NCI-H2029 (cell line): ENCODE measurements around the gene LORICRIN.

Experiments used
- DNase-seq: peaks from one replicate; lab custom pipeline; 2025; lab: John Stamatoyannopoulos, UW

LORICRIN gene

GRCh38 chr1:153250166-153250565 is 9.3 kb upstream of the LORICRIN start:
- DNase-seq = no peak

DNA sequence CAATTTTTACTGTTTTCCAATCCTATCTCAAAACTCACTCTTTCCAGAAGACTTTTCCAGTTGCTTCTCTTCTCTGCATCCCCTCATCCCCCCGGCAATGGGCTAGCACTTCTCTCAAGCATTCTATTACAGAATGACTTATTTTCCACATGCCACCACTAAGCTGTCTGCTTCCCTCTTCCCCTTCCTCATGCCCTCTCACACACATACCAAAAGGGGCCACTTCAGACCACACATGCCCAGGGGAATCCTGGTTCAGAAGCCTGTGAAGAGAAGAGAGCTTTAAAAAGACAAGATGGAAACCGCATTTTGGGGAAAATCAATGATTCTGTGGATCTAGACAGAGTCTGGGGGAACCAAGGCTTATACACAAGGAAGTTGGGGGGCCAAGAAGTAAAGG is 8.4 kb upstream of the LORICRIN start:
- no peak for DNase-seq

DNA sequence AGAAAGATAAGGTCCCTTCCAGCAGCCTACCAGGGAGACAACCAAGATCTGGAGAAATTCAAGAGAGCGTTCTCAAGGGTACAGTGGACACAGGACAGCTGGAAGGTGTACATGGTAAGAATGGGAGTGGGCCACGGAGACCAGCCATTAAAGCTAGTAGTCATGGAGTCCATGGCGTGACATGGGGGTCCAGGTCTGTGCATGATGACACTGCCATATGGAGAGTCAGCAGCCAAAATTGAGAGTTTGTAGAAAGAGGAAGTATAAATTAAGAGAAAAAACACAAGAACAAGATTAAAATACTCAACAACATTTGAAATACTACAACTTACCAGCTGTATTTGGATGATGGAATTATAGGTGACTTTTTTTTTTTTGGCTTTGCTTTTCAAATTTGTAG is 7.9 kb upstream of the LORICRIN start:
- no peak for DNase-seq

GRCh38 chr1:153251988-153252387 is 7.5 kb upstream of the LORICRIN start:
- DNase-seq = no peak

- no peak for DNase-seq
Observed at GRCh38 chr1:153253076-153253475, 6.4 kb upstream of the LORICRIN start.

DNA sequence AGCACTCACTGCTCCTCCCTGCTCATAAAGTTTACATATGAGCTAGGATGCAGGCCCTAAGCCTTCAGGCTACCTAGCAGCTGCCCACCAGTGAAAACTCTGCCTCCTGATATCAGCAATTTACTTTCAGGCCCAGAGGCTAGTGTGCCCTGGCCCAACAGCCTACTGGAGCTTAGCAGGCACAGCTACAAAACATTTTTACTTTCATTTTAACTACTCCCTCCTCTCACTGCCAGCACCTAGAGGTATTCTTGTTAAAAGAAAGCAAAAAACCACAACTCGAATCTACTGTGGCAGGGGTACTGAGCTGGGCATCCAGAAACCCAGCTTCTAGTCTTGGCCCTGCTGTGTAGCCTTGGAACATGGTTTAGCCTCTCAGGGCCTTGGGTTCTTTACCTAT is 5.8 kb upstream of the LORICRIN start:
- no peak for DNase-seq

DNA sequence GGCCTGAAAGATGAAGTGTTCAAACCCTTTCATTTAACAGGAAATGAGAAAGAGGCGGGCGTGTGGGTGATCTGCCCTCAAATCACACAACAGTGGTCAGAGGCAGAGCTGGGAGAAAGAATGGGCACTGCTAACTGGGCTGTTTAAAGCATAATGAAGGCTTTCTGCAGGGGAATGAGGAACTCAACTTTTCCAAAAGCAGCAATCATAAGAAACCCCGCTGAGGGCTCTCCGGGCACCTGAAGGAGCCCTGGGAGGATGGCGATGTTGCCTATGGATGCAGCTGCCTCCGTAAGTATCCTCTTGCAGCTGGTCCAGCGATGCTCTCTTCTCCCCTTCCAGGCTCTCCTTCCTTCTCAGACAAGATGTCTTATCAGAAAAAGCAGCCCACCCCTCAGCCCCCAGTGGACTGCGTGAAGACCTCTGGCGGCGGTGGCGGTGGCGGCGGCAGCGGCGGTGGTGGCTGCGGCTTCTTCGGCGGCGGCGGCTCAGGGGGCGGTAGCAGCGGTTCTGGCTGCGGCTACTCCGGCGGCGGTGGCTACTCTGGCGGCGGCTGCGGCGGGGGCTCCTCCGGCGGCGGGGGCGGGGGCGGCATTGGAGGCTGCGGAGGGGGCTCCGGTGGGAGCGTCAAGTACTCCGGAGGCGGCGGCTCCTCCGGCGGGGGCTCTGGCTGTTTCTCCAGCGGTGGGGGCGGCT is 1.2 kb downstream of the LORICRIN start:
- no peak for DNase-seq

- DNase-seq = no peak
Observed at GRCh38 chr1:153261281-153262069, 2.0 kb downstream of the LORICRIN start.

GRCh38 chr1:153262070-153262366 is 2.5 kb downstream of the LORICRIN start:
- no peak for DNase-seq

- DNase-seq = no peak
Observed at GRCh38 chr1:153262462-153263157, 3.1 kb downstream of the LORICRIN start.

DNA sequence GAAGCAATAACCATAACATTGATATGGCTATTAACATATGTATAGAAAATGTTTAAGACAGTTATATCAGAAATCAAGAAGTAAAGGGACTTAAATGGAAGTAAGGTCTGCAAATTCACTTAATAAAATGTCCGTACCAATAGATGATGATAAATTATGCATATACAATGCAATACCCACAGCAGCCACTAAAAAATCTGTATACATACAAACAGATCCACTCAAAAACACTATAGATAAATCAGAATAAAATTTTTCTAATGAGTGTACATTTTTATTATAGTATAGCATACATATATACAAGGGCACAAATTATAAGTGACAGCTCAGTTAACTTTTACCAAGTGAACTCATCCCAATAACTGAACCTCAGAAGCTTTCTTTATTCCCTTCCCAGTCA is 6.0 kb downstream of the LORICRIN start:
- DNase-seq = no peak

- no peak for DNase-seq
Observed at GRCh38 chr1:153271711-153272110, 12.2 kb downstream of the LORICRIN start.

DNA sequence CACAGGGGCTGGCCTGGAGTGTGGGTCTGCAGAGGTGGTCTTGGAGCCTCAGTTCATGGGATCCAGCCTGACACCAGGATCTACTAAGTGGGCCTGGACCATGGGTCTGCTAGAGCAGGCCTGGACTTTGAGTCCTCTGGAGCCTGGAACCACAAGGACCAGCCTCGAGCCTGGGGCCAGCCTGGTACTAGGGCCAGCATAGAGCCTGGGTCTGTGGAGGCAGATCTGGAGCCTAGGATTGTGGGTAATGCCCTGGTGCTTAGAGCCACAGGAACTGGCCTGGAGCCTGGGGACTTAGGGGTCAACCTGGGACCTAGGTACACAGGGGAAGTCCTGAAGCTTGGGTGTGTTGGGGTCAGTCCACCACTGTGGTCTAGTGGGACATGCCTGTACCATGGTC is 12.7 kb downstream of the LORICRIN start:
- DNase-seq = no peak

DNA sequence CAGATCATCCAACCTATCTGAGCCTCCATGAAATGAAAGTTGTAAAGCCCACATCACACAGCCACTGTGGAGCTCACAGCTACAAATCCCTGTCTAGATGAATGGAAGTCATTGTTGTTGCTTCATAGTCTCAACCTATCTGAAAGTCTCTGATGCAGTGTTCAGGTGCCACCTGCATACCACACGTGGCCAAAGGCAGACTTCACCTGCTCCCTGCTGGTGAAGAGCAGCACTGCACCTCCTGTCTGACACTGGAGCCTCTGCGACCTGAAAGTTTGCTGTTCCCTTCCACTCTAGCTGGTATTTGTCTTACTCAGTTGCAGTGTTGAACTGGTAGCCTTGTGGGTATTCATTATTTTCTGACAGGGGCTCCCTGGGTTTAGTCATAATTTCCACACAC is 18.4 kb downstream of the LORICRIN start:
- DNase-seq = no peak

DNA sequence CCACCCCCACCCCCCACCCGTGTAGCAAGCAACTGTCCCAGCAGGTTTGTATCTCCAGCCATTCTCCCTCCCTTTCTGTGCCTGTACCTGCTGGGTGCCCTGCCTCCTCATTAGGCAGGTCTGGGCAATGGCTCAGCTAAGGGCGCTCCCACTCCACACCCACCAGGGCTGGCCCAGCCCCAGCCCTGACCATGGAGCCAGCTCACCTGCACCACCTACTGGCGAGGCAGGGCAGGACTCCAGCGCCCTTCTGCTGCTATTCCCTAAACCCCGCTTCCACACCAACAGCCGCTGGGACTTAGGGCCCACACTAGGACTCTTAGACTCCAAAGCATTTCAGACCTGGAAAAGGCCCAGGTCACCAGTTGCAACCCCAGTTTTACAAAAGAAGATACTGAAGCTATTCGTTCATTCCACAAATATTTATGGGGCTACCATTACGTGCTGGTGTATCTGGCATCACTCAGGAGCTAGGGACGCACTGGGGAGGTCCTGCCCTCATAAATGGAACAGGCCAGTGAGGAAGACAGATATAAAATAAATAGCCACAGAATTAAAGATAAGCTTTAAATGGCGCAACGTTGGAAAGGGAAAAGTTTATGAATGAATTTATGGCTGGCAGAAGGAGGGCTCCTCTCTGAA is 29.3 kb downstream of the LORICRIN start:
- no peak for DNase-seq

- DNase-seq = no peak
Observed at GRCh38 chr1:153291514-153291913, 32.0 kb downstream of the LORICRIN start.

GRCh38 chr1:153292185-153292584 is 32.7 kb downstream of the LORICRIN start:
- no peak for DNase-seq

- DNase-seq = no peak
Observed at GRCh38 chr1:153292740-153293479, 33.4 kb downstream of the LORICRIN start.

GRCh38 chr1:153293480-153293775 is 33.9 kb downstream of the LORICRIN start:
- no peak for DNase-seq

DNA sequence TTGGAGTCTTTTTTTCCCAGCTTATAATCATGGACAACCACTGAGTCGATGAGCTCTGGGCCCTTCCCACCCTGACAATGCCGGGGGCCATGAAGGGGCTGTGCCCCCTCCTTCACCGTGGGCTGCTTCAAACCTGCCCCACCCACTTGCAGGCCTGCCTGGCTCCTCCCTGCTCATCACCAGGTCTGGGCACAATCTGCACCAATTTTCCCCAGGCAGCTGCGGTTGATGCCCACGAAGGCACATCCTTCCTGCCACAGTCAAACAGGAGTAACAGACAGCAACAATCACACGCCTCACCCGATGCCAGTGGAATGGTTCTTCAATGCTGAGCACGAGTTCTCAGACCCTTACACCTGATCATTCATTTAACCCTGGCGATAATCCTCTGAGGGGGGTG is 34.4 kb downstream of the LORICRIN start:
- DNase-seq = no peak

- no peak for DNase-seq
Observed at GRCh38 chr1:153302308-153302707, 42.8 kb downstream of the LORICRIN start.

- no peak for DNase-seq
Observed at GRCh38 chr1:153305682-153306081, 46.2 kb downstream of the LORICRIN start.
